HepG2 (cell line): ENCODE data around the gene LENEP. TPM values are rescaled to one million over a fixed set of nuclear protein-coding genes. Genes with fewer than 3 reads are reported as not detected.
"Not testable (repeated sequence)": the region's sequence is repeated elsewhere in the genome, so short reads cannot be mapped to it uniquely, and the experiment has no call there.

Experiments used
- ATAC-seq: fragments of 200-7000 bp; cut with Tn5 transposase; 3 replicates; pipeline ENCODE4 v1.9.1; 2020; ENCODE audit warnings: mild to moderate bottlenecking, moderate library complexity
- BruUV-seq: library from RNA; stranded (reverse); fragments of 400-500 nt; replicated peaks from 2 replicates; lab custom pipeline; 2021; lab: Mats Ljungman, UMichigan
- CTCF ChIA-PET: fragments of 300-600 bp; formaldehyde crosslinking; extraction: SDS; loops from one replicate; lab custom pipeline; 2021; ENCODE audit warnings: low total read pairs, inconsistent platforms, low intra/inter-chr PET ratio; lab: Yijun Ruan, JAX
- POLR2A ChIA-PET: fragments of 350-600 bp; sonication (Branson Sonifier 250); formaldehyde crosslinking; loops from one replicate; lab custom pipeline; 2020; ENCODE audit warnings: antibody characterized with exemption, inconsistent platforms; lab: Yijun Ruan, JAX
- DNase-seq: peaks from one replicate; pipeline ENCODE4 v3.0.0-alpha.2; 2015; ENCODE audit warnings: low spot score
- FAIRE-seq: peaks from 3 replicates; lab custom pipeline; 2011; peaks lifted over from hg19 to GRCh38; lab: Jason Lieb, UNC
- H2AFZ ChIP-seq: one replicate; pipeline ENCODE4 v1.6.1; 2011; ENCODE audit warnings: low read length, inconsistent platforms
- H3K27ac ChIP-seq: fragments of 300-600 bp; 3 replicates; pipeline ENCODE4 v1.8.0; 2011; ENCODE audit warnings: mixed run types, mild to moderate bottlenecking, mixed read lengths, low read length, inconsistent platforms; ENCODE audit not compliant: insufficient read depth; ENCODE audit errors: extremely low read length
- H3K27me3 ChIP-seq, 2 experiments: fragments of 200-600 bp in 1 of 2; 2 replicates in 1 of 2; 3 replicates in 1 of 2; pipeline versions ENCODE4 v1.6.0 to v1.8.0; 2011; ENCODE audit warnings: low read length in 2 of 2, mild to moderate bottlenecking in 2 of 2, moderate library complexity in 2 of 2, inconsistent platforms in 1 of 2; ENCODE audit not compliant: insufficient read depth in 2 of 2, control insufficient read depth in 1 of 2
- H3K36me3 ChIP-seq, 2 experiments: fragments of 200-600 bp in 1 of 2; replicated peaks in 1 of 2; 2 replicates in 1 of 2; 3 replicates in 1 of 2; pipeline versions ENCODE4 v1.5.1 to v1.8.0; 2011; ENCODE audit warnings: low read length in 2 of 2, inconsistent platforms in 1 of 2; ENCODE audit not compliant: insufficient read depth in 2 of 2, control insufficient read depth in 1 of 2
- H3K4me1 ChIP-seq: 2 replicates; pipeline ENCODE4 v1.5.1; 2012; ENCODE audit warnings: low read length, inconsistent platforms; ENCODE audit not compliant: insufficient read depth
- H3K4me2 ChIP-seq: 2 replicates; pipeline ENCODE4 v1.6.0; 2011; ENCODE audit warnings: low read depth, low read length, inconsistent platforms
- H3K4me3 ChIP-seq, 3 experiments: fragments of 200-600 bp in 1 of 3; sonication (generic), shearing (Covaris generic) in 1 of 3; replicated peaks in 1 of 3; 2 replicates each; pipeline ENCODE4 v1.5.1; 2011 to 2016; ENCODE audit warnings: low read length in 3 of 3, inconsistent platforms in 2 of 3, low read depth in 2 of 3, mild to moderate bottlenecking in 2 of 3, control low read depth in 1 of 3, mixed read lengths in 1 of 3; ENCODE audit not compliant: insufficient read depth in 1 of 3
- H3K79me2 ChIP-seq: one replicate; pipeline ENCODE4 v1.6.1; 2011; ENCODE audit warnings: low read length, inconsistent platforms; ENCODE audit not compliant: insufficient read depth
- H3K9ac ChIP-seq: 2 replicates; pipeline ENCODE4 v1.6.0; 2011; ENCODE audit warnings: mild to moderate bottlenecking, low read depth, low read length, inconsistent platforms; ENCODE audit not compliant: insufficient read depth
- H3K9me3 ChIP-seq: 2 replicates; pipeline ENCODE4 v1.5.1; 2012; ENCODE audit warnings: mild to moderate bottlenecking, low read length
- H4K20me1 ChIP-seq: 2 replicates; pipeline ENCODE4 v1.6.0; 2011; ENCODE audit warnings: inconsistent platforms, mild to moderate bottlenecking, low read length, moderate library complexity; ENCODE audit not compliant: insufficient read depth
- MAZ ChIP-seq, 2 experiments: sonication (generic) in 1 of 2; formaldehyde crosslinking in 1 of 2; IDR thresholded peaks; 2 replicates each; pipeline versions ENCODE4 v1.5.0 to v1.6.1; 2012 to 2020; ENCODE audit warnings: low read depth in 2 of 2, mild to moderate bottlenecking in 2 of 2, borderline replicate concordance in 1 of 2, improper control_type of control experiment in 1 of 2, low read length in 1 of 2, missing genetic modification reagents in 1 of 2, moderate library complexity in 1 of 2
- NAIF1 ChIP-seq: sonication (generic); formaldehyde crosslinking; IDR thresholded peaks from 2 replicates; pipeline ENCODE4 v1.5.0; 2020; ENCODE audit warnings: mild to moderate bottlenecking, missing genetic modification reagents, borderline replicate concordance
- RBFOX2 ChIP-seq: fragments of 200-400 bp; formaldehyde crosslinking; IDR thresholded peaks from 2 replicates; pipeline ENCODE4 v1.6.1; 2017; ENCODE audit warnings: low read depth, mild to moderate bottlenecking, low read length
- ZFP91 ChIP-seq: sonication (generic); formaldehyde crosslinking; IDR thresholded peaks from 2 replicates; pipeline ENCODE4 v1.9.0; 2022; ENCODE audit warnings: missing genetic modification reagents, mild to moderate bottlenecking, borderline replicate concordance
- ZNF17 ChIP-seq: sonication (generic); formaldehyde crosslinking; IDR thresholded peaks from 2 replicates; pipeline ENCODE4 v1.5.0; 2020; ENCODE audit warnings: mild to moderate bottlenecking, missing genetic modification reagents
- ZNF235 ChIP-seq: sonication (generic); formaldehyde crosslinking; IDR thresholded peaks from 2 replicates; pipeline ENCODE4 v1.8.1; 2023; ENCODE audit warnings: mild to moderate bottlenecking, missing genetic modification reagents, borderline replicate concordance
- ZNF275 ChIP-seq: sonication (generic); formaldehyde crosslinking; IDR thresholded peaks from 2 replicates; pipeline ENCODE4 v1.8.0; 2022; ENCODE audit warnings: missing genetic modification reagents, mild to moderate bottlenecking, inconsistent platforms, borderline replicate concordance
- WGBS: methylation state at CpG from one replicate; pipeline ENCODE4 v1.1.6; 2017; ENCODE audit warnings: low lambda C conversion rate; 5-methylcytosine and 5-hydroxymethylcytosine counted together
- in situ Hi-C: cut with HindIII; loops from 2 replicates; pipeline ENCODE4 v1.10.0; 2017; ENCODE audit warnings: low pct_unique_long_range_greater_than_20kb; ENCODE audit not compliant: extremely low pct_ligation_motif_present
- intact Hi-C: fragments of 100-400 bp; cut with micrococcal nuclease; formaldehyde crosslinking; loops from one replicate; pipeline ENCODE4 v1.10.0; 2022; ENCODE audit not compliant: unreplicated experiment
- polyA plus RNA-seq, 8 experiments: library from polyadenylated mRNA; depleted of rRNA in 3 of 8; stranded (reverse) in 7 of 8; unstranded in 1 of 8; fragments of >200 nt; fragmentation: Illumina TruSeq in 4 of 8; extraction: Trizol in 4 of 8; gene quantifications; 2 replicates each; pipeline versions ENCODE4 v1.2.1 to v1.2.3, GENCODE V29; 2011 to 2016; ENCODE audit warnings: low read depth in 4 of 8, missing spikeins in 1 of 8, mixed read lengths in 1 of 8; ENCODE audit not compliant: insufficient read depth in 1 of 8
- total RNA-seq, 5 experiments: library from RNA; depleted of rRNA; stranded (reverse); fragments of >200 nt; fragmentation: Illumina TruSeq; extraction: Trizol; gene quantifications; 2 replicates each; pipeline ENCODE4 v1.2.3, GENCODE V29; 2016; ENCODE audit warnings: low read depth in 1 of 5
- TF ChIP-seq, protein P1 (sequence below): sonication (generic); formaldehyde crosslinking; IDR thresholded peaks from 2 replicates; pipeline ENCODE4 v1.5.0; 2020; ENCODE audit warnings: mild to moderate bottlenecking, missing genetic modification reagents, moderate library complexity

LENEP gene
- total and polyA plus RNA-seq, 2 of the 13 experiments (the other 11 are each of a cell fraction or from before 2014, with no cell fraction given) = 0.29 TPM; not detected in 1

GRCh38 chr1:154983776-154984466 lies 9.5 kb upstream of the LENEP start:
- H3K79me2 ChIP-seq = peaks cover 24% of the 10 kb centered on the region
- POLR2A ChIA-PET = interaction anchor here (0.7 to 2.9 kb wide), 11 partner anchors 10 to 67 kb away, joined by 3 to 78 read pairs (median 5); partner anchors contain the start of genes ADAM15, CKS1B, LENEP and PBXIP1
- no peaks in the 10 kb centered on the region for H4K20me1 ChIP-seq
- H3K27ac ChIP-seq = peak overlapping the region; percentile 64
- intact Hi-C loops = no loop called here
- no peaks in the 10 kb centered on the region for H3K27me3 ChIP-seq
- H3K9ac ChIP-seq = peak overlapping the region; percentile 87
- peaks cover 39% of the 10 kb centered on the region for H3K4me1 ChIP-seq
- in situ Hi-C loops = loop anchor here (5.0 kb wide), 1 partner anchor 78 kb away; the partner anchor contains the start of gene EFNA4
- 0 out of 2 replicates have a peak, but pooled peaks have one; percentile 35 for TF ChIP-seq RBFOX2
- no peak for TF ChIP-seq MAZ (IDR thresholded peaks at IDR 0.05; ENCODE audit: borderline replicate concordance, low read depth, low read length)
- no peak for TF ChIP-seq MAZ (CRISPR knock-in tag; IDR thresholded peaks at IDR 0.05; ENCODE audit: low read depth)
- no peak for TF ChIP-seq NAIF1 (CRISPR knock-in tag)
- TF ChIP-seq, protein P1, sequence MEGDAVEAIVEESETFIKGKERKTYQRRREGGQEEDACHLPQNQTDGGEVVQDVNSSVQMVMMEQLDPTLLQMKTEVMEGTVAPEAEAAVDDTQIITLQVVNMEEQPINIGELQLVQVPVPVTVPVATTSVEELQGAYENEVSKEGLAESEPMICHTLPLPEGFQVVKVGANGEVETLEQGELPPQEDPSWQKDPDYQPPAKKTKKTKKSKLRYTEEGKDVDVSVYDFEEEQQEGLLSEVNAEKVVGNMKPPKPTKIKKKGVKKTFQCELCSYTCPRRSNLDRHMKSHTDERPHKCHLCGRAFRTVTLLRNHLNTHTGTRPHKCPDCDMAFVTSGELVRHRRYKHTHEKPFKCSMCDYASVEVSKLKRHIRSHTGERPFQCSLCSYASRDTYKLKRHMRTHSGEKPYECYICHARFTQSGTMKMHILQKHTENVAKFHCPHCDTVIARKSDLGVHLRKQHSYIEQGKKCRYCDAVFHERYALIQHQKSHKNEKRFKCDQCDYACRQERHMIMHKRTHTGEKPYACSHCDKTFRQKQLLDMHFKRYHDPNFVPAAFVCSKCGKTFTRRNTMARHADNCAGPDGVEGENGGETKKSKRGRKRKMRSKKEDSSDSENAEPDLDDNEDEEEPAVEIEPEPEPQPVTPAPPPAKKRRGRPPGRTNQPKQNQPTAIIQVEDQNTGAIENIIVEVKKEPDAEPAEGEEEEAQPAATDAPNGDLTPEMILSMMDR (CRISPR knock-in tag) = 0 out of 2 replicates have a peak, but pooled peaks have one; percentile 5
- TF ChIP-seq ZFP91 (CRISPR knock-in tag) = 0 out of 2 replicates have a peak, but pooled peaks have one; percentile 11
- TF ChIP-seq ZNF235 (CRISPR knock-in tag) = no peak
- no peak for TF ChIP-seq ZNF275
- TF ChIP-seq ZNF17 (CRISPR knock-in tag) = no peak
- H3K4me3 ChIP-seq = peak overlapping the region; percentile 74 to 86 (median 76)
- BruUV-seq = no TSS peak
- CTCF ChIA-PET = interaction anchor here (1.0 kb wide), 1 partner anchor 33 kb away, joined by 3 read pairs; no protein-coding TSS in a partner anchor
- peak; percentile 8; the same call in 2 of the 3 replicates for ATAC-seq
- no peak overlapping the region for H2AFZ ChIP-seq
- no peak for DNase-seq
- no peaks in the 10 kb centered on the region for H3K9me3 ChIP-seq
- H3K4me2 ChIP-seq = peak overlapping the region; percentile 90
- FAIRE-seq = no peak
- 20% methylated on average over 11 of the region's 17 CpGs for WGBS
- peaks cover 3 to 18% of the 10 kb centered on the region in 2 experiments for H3K36me3 ChIP-seq

GRCh38 chr1:154986736-154987135 lies 6.7 kb upstream of the LENEP start:
- in situ Hi-C loops, DNase-seq, FAIRE-seq, H3K27me3 ChIP-seq, H3K4me2 ChIP-seq, intact Hi-C loops, H3K9ac ChIP-seq, H3K4me3 ChIP-seq, H3K27ac ChIP-seq, H3K9me3 ChIP-seq, H4K20me1 ChIP-seq, ATAC-seq, CTCF ChIA-PET, H2AFZ ChIP-seq, BruUV-seq: not testable (repeated sequence)
- H3K36me3 ChIP-seq = peaks cover 5 to 18% of the 10 kb centered on the region in 2 experiments; a peak in 2 of 5 replicates
- WGBS = 98% methylated on average over 4 of the region's 4 CpGs
- POLR2A ChIA-PET = interaction anchor here (1.7 to 2.1 kb wide), 2 partner anchors 14 to 16 kb away, joined by 6 to 7 read pairs; partner anchors contain the start of gene SHC1
- peaks cover 45% of the 10 kb centered on the region for H3K4me1 ChIP-seq
- H3K79me2 ChIP-seq = peaks cover 18% of the 10 kb centered on the region
